Stimulated activated CD4-positive, alpha-beta T cell treated with anti-CD3 and anti-CD28 coated beads, Interleukin-12 subunit alpha, Interleukin-12 subunit beta, amount 100 ng/mL, for 48 hours (primary cell): ENCODE results near the gene KNDC1.
"Not testable (repeated sequence)": the region's sequence is repeated elsewhere in the genome, so short reads cannot be mapped to it uniquely, and the experiment has no call there.

ENCODE experiments used
- DNase-seq, 3 donors: peaks; one replicate each; pipeline ENCODE4 v3.0.0-alpha.2; 2020; ENCODE audit warnings: low read depth in 2 of 3, low spot score in 1 of 3

The KNDC1 gene

GRCh38 chr10:133124357-133125211 is 35.4 kb upstream of the KNDC1 start:
- peak in 1 of 3 donors; percentile 18 for DNase-seq

DNA sequence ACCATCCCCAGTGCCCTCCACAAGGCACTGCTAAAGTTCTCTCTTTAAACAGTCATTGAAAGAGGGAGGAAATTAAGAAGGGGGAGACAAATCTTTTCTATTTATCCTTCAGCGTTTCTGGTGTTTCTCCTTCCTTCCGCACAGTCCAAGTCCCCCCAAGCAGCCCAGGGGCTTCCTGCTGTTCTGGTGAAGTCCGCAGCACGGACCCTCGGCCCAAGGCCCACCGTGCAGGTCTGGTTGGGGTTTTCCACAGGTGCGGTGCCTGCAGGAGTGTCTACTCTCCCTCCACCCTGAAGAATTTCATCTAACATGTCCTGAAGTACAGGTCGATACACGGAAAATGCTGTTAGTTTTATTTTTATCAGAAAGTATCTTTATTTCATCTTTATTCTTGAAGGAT is 34.1 kb upstream of the KNDC1 start:
- DNase-seq, result no peak

DNA sequence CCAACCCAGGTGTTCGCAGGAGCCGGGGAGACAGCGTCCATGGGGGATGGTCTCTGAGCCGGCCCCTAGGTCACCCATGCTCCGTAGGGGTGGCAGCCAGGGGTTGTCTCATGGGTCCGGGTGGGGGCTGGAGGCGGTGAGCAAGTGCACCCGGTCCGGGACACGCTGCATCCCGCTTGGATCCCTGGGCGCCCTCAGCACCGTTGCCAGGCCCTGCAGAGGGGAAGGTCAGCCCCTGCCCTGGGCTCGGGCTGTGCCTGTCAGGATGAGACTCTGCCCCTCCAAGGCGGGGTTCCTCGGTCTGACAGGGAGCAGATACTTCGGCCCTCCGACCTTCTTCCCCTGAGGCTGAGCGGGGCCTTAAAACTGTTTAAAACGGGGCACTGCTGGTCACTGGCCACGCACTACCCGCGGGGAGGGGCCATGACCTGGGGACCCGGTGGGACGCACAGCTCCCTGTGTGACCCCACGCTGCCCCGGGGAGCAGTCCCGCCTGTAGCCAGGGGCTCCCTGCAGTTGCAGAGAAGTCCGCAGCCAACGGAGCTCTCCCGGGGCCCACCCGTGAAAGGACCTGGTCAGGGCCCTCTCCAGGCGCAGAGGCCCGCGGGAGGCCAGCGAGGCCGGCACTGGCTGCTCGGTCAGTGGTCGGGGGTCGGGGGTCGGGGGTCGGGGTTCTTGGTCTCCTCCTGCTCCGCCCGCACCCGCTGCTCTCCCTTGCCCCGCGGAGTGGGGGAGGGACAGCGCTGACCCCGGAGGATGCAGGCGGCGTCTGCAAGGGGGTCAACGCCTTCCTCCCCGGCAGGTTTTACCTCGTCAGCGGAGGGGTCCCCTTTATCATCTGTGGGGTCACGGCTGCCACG is 33.4 kb upstream of the KNDC1 start:
- DNase-seq, result no peak

DNA sequence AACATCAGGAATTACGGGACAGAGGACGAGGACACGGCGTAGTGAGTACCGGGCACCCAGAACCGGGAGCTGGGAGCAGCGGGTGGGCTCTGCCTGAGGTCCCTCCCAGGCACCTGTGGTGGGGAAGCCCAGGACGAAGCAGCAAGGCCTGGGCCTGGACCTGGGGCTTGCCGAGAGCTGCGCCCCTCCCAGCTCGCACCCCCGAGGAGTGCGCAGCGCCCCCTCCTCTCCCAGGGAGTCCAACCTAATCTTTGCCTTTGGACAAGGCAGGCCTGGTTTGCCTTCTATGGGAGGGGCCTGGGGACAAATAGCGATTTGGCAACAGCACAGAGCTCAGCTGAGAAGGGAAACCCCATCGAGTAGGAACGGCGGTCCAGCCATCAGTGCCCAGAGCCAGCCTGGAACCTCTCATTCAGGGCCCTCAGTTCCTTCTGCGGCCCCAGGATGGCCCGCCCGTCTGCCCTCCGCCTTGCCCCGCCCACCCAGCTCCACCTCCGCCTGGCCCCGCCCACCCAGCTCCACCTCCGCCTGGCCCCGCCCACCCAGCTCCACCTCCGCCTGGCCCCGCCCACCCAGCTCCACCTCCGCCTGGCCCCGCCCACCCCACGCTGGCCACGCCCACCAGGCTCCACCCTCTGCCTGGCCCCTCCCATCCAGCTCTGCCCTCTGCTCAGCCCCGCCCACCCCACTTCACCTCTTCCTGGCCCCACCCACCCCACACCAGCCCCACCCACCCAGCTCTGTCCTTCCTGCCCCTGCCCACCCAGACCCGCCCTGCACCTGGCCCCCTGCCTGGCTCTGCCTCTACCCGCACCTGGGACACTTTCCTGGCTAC is 32.5 kb upstream of the KNDC1 start:
- DNase-seq, result peak; percentile 28 to 47 (median 42)

DNA sequence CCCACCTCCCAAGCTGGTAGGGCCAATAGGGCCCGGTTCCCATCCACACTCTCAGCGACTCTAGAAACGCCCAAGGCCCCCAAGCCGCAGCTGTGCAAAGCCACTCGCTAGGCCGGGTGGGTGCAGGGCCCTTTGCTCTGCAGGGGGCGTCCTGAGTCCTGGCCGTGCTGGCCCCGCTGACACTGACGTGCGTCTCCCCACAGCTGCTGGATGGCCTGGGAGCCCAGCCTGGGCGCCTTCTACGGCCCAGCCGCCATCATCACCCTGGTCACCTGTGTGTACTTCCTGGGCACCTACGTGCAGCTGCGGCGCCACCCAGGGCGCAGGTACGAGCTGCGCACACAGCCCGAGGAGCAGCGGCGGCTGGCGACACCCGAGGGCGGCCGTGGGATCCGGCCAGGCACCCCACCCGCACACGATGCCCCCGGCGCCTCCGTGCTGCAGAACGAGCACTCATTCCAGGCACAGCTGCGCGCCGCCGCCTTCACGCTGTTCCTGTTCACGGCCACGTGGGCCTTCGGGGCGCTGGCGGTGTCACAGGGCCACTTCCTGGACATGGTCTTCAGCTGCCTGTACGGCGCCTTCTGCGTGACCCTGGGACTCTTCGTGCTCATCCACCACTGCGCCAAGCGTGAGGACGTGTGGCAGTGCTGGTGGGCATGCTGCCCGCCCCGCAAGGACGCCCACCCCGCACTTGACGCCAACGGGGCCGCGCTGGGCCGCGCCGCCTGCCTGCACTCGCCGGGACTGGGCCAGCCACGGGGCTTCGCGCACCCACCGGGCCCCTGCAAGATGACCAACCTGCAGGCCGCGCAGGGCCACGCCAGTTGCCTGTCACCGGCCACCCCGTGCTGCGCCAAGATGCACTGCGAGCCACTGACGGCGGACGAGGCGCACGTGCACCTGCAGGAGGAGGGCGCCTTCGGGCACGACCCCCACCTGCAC is 31.6 kb upstream of the KNDC1 start:
- no peak for DNase-seq

- DNase-seq, result no peak
Measured at GRCh38 chr10:133129071-133129858, 30.8 kb upstream of the KNDC1 start.

GRCh38 chr10:133129859-133130495 is 30.0 kb upstream of the KNDC1 start:
- DNase-seq, result no peak

DNA sequence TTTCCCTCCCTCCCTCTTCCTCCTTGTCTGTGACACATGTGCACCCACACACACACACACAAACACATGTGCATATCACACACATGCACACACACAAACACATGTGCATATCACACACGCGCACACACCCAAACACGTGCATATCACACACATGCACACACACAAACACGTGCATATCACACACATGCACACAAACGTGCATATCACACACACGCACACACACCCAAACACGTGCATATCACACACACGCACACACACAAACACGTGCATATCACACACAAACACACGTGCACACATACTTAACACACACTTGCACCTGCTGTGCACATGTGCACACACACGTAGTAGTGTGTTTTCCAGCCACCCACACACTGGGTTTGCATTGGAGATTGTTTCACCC is 29.4 kb upstream of the KNDC1 start:
- no peak for DNase-seq

GRCh38 chr10:133131053-133131452 is 29.0 kb upstream of the KNDC1 start:
- DNase-seq, result no peak

DNA sequence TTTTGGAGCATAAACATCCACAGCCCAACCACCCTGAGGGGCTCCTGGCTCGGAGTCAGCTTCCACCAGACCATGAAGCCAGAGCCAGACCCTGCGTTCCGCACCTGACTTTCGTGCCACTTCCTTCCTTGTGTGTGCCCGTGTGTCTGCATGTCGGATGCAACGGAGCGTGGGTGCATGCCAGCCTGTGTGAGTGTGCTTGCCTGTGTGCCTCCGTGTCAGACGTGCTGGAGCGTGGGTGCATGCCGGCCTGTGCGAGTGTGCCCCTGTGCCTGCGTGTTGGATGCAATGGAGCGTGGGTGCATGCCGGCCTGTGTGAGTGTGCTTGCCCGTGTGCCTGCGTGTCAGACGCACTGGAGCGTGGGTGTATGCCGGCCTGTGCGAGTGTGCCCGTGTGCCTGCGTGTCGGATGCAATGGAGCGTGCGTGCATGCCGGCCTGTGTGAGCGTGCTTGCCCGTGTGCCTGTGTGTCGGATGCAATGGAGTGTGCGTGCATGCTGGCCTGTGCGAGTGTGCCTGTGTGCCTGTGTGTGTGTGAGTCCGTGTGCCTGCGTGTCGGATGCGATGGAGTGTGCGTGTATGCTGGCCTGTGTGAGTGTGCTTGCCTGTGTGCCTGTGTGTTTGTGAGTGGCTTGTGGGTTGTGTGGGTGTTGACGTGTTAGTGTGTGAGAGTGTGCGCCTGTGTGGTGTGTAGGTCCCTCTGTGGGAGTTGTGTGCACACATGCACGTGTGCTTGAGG is 28.1 kb upstream of the KNDC1 start:
- no peak for DNase-seq

GRCh38 chr10:133132473-133133291 is 27.3 kb upstream of the KNDC1 start:
- DNase-seq, result no peak

- DNase-seq, result no peak
Measured at GRCh38 chr10:133133471-133134231, 26.4 kb upstream of the KNDC1 start.

DNA sequence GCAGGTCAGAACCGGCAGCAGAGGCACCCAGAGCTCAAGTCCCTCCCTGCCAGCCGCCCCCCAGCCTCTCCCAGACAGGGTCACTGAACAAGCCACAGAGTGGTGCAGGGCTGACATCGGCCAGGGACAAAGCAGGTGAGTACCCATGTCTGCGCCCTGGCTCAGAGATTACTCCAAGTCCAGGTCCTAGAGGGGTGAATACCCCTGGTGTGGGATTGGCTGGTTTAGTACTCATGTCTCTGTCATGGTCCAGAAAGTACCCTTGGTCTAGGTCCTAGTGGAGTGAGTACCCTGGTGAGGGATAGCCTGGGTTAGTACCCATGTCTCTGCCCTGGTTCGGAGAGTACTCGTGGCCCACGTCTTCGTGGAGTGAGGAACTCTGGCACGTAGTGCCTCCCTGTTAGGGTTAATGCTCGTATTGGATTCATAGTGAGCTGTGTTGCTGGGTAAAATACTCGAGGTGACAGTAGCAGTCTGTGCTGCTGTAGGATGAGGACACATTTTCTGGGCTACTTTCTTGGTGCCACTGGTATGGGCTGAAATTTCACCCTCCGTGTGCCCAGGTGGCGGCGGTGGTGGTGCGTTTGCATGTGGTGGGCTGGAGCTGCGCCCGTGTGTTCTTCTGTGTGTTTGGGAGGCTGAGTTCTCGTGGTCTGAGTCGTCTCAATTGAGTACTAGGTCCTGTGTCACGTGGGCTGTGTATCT is 25.5 kb upstream of the KNDC1 start:
- no peak for DNase-seq

DNA sequence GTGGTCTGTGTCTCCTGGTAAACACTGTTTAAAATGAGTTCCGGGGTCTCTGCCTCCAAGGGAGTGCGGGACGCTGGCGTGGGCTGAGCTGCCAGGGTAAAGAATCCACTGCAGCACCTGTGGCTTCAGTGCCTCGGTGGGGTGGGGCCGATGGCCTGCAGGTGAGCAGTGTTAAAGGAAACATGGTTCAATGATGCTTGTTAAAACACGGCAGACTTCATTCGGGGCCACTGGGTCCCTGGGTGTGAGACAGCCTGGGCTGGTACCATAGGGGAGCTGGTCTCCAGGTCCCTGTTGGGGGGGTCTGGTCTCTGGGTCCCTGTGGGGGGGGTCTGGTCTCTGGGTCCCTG is 24.9 kb upstream of the KNDC1 start:
- no peak for DNase-seq

GRCh38 chr10:133137486-133138145 is 22.4 kb upstream of the KNDC1 start:
- DNase-seq, result not testable (repeated sequence)
